Smooth muscle cell (in vitro differentiated cells): Measurements from ENCODE around the gene SDHA. TPM values are rescaled to one million over a fixed set of nuclear protein-coding genes. Genes with fewer than 3 reads are reported as not detected.
A peak's percentile ranks its signal among the peaks of the same experiment; 100 is the strongest.
"Not testable (repeated sequence)": the region's sequence is repeated elsewhere in the genome, so short reads cannot be mapped to it uniquely, and the experiment has no call there.

Experiments
- DNase-seq: peaks from one replicate; lab custom pipeline; 2025; ENCODE audit not compliant: unreplicated experiment; lab: John Stamatoyannopoulos, UW
- H2AFZ ChIP-seq: fragments of 200-600 bp; sonication (generic); 2 replicates; pipeline ENCODE4 v1.6.0; 2016; ENCODE audit warnings: antibody characterized with exemption, low read depth, mild to moderate bottlenecking
- H3F3A ChIP-seq: fragments of 200-600 bp; sonication (generic); 2 replicates; pipeline ENCODE4 v1.6.0; 2017; ENCODE audit warnings: antibody characterized with exemption, low read depth
- H3K27ac ChIP-seq: fragments of 200-600 bp; sonication (generic); 2 replicates; pipeline ENCODE4 v1.5.1; 2016; ENCODE audit warnings: low read depth, mild to moderate bottlenecking
- H3K27me3 ChIP-seq: fragments of 200-600 bp; sonication (generic); 2 replicates; pipeline ENCODE4 v1.6.1; 2016; ENCODE audit warnings: low read depth, mild to moderate bottlenecking
- H3K36me3 ChIP-seq: fragments of 200-600 bp; sonication (generic); 2 replicates; pipeline ENCODE4 v1.5.1; 2016; ENCODE audit warnings: low read depth
- H3K4me1 ChIP-seq: fragments of 200-600 bp; sonication (generic); 2 replicates; pipeline ENCODE4 v1.5.1; 2016; ENCODE audit warnings: low read depth
- H3K4me2 ChIP-seq: fragments of 200-600 bp; sonication (generic); 2 replicates; pipeline ENCODE4 v1.6.0; 2016; ENCODE audit warnings: mild to moderate bottlenecking
- H3K4me3 ChIP-seq: fragments of 200-600 bp; sonication (generic); 2 replicates; pipeline ENCODE4 v1.5.1; 2016; ENCODE audit warnings: mild to moderate bottlenecking
- H3K79me2 ChIP-seq: fragments of 200-600 bp; sonication (generic); 2 replicates; pipeline ENCODE4 v1.6.0; 2016; ENCODE audit warnings: low read depth, mild to moderate bottlenecking
- H3K9ac ChIP-seq: fragments of 200-600 bp; sonication (generic); 2 replicates; pipeline ENCODE4 v1.6.0; 2016; ENCODE audit warnings: low read depth
- H3K9me3 ChIP-seq: fragments of 200-600 bp; sonication (generic); replicated peaks from 2 replicates; pipeline ENCODE4 v1.5.1; 2016; ENCODE audit warnings: low read depth
- H4K20me1 ChIP-seq: fragments of 200-600 bp; sonication (generic); 2 replicates; pipeline ENCODE4 v1.6.0; 2016; ENCODE audit warnings: low read depth
- CTCF ChIP-seq: fragments of 200-600 bp; sonication (generic); IDR thresholded peaks from 2 replicates; pipeline ENCODE4 v1.5.1; 2017; ENCODE audit warnings: borderline replicate concordance, mild to moderate bottlenecking, antibody characterized with exemption; ENCODE audit not compliant: insufficient read depth, poor library complexity, severe bottlenecking
- WGBS: methylation state at CpG from one replicate; pipeline ENCODE4 v1.1.7; 2016; ENCODE audit warnings: low lambda C conversion rate; 5-methylcytosine and 5-hydroxymethylcytosine counted together
- polyA plus RNA-seq: library from polyadenylated mRNA; unstranded; fragments of >200 nt; fragmentation: Nextera tagmentation; extraction: Ambion mirVana; gene quantifications from 2 replicates; pipeline ENCODE4 v1.2.1, GENCODE V29; 2016
- total RNA-seq: library from RNA; depleted of rRNA; stranded (reverse); fragments of >200 nt; gene quantifications from 2 replicates; pipeline ENCODE4 v1.2.3, GENCODE V29; 2014

SDHA gene
- total and polyA plus RNA-seq, 2 experiments from 2014 or later = 59.7 to 130 TPM

GRCh38 chr5:207599-207998, 10.5 kb upstream of the SDHA start:
- TF ChIP-seq CTCF = no peak
- Histone ChIP-seq H3K4me3 (no peak overlapping the region), H3K27ac (no peak overlapping the region), H3K9me3 (no peaks in the 10 kb centered on the region), H3K4me2 (no peak overlapping the region), H3K79me2 (peaks cover 20% of the 10 kb centered on the region), H3K4me1 (no peaks in the 10 kb centered on the region), H4K20me1 (peaks cover 65% of the 10 kb centered on the region), H3K27me3 (no peaks in the 10 kb centered on the region), H2AFZ (no peak overlapping the region), H3F3A (no peaks in the 10 kb centered on the region), H3K9ac (no peak overlapping the region), H3K36me3 (no peaks in the 10 kb centered on the region)
- DNase-seq = no peak
- WGBS = 87% methylated on average over 14 of the region's 14 CpGs

GRCh38 chr5:208449-209114, 9.5 kb upstream of the SDHA start:
- Histone ChIP-seq H3K9ac (no peak overlapping the region), H4K20me1 (peaks cover 59% of the 10 kb centered on the region), H3K36me3 (no peaks in the 10 kb centered on the region), H3K79me2 (peaks cover 22% of the 10 kb centered on the region), H3K9me3 (no peaks in the 10 kb centered on the region), H3F3A (no peaks in the 10 kb centered on the region), H2AFZ (no peak overlapping the region), H3K27ac (no peak overlapping the region), H3K4me1 (no peaks in the 10 kb centered on the region), H3K4me2 (no peak overlapping the region), H3K4me3 (no peak overlapping the region), H3K27me3 (no peaks in the 10 kb centered on the region)
- 95% methylated on average over 15 of the region's 15 CpGs for WGBS
- no peak for DNase-seq
- TF ChIP-seq CTCF = no peak

GRCh38 chr5:213803-214395, 4.2 kb upstream of the SDHA start:
- H3K4me3 ChIP-seq = no peak overlapping the region
- H3K4me1 ChIP-seq = peaks cover 3% of the 10 kb centered on the region
- H3F3A ChIP-seq = no peaks in the 10 kb centered on the region
- H3K36me3 ChIP-seq = no peaks in the 10 kb centered on the region
- peaks cover 44% of the 10 kb centered on the region for H4K20me1 ChIP-seq
- WGBS = 97% methylated on average over 12 of the region's 12 CpGs
- H3K27ac ChIP-seq = no peak overlapping the region
- no peaks in the 10 kb centered on the region for H3K27me3 ChIP-seq
- no peak overlapping the region for H3K9ac ChIP-seq
- TF ChIP-seq CTCF = no peak
- H3K79me2 ChIP-seq = peaks cover 40% of the 10 kb centered on the region
- no peak for DNase-seq
- H3K9me3 ChIP-seq = no peaks in the 10 kb centered on the region
- no peak overlapping the region for H3K4me2 ChIP-seq
- H2AFZ ChIP-seq = no peak overlapping the region

- WGBS = 77% methylated on average over 2 of the region's 2 CpGs
- H2AFZ ChIP-seq, H3K9me3 ChIP-seq, H3K9ac ChIP-seq, H3K36me3 ChIP-seq, DNase-seq, H3F3A ChIP-seq, H3K4me3 ChIP-seq, H3K27me3 ChIP-seq: not testable (repeated sequence)
- Histone ChIP-seq H3K4me2 (peak overlapping the region; percentile 71), H4K20me1 (peaks cover 49% of the 10 kb centered on the region), H3K4me1 (peaks cover 14% of the 10 kb centered on the region), H3K79me2 (peaks cover 48% of the 10 kb centered on the region), H3K27ac (peak overlapping the region; percentile 31)
Observed at GRCh38 chr5:215256-215655, 2.9 kb upstream of the SDHA start.

- Histone ChIP-seq H3K4me1 (peaks cover 16% of the 10 kb centered on the region), H3K79me2 (peaks cover 54% of the 10 kb centered on the region), H4K20me1 (peaks cover 55% of the 10 kb centered on the region)
- H3K27me3 ChIP-seq, H3K4me2 ChIP-seq, H3K9ac ChIP-seq, H3K9me3 ChIP-seq, H2AFZ ChIP-seq, DNase-seq, H3K36me3 ChIP-seq, H3K4me3 ChIP-seq, H3F3A ChIP-seq, H3K27ac ChIP-seq: not testable (repeated sequence)
- WGBS = over 99% methylated on average over 9 of the region's 10 CpGs
Observed at GRCh38 chr5:216076-216475, 2.0 kb upstream of the SDHA start.
